Neutrophil (primary cell): ENCODE measurements around the gene MEGF8.

Experiments used
- H3K27ac ChIP-seq: fragments of 200-600 bp; sonication (generic); 2 replicates; pipeline ENCODE4 v1.5.1; 2016; ENCODE audit warnings: mild to moderate bottlenecking, moderate library complexity
- H3K27me3 ChIP-seq: fragments of 200-600 bp; sonication (generic); 2 replicates; pipeline ENCODE4 v1.6.0; 2016; ENCODE audit warnings: mild to moderate bottlenecking
- H3K36me3 ChIP-seq: fragments of 200-600 bp; sonication (generic); 2 replicates; pipeline ENCODE4 v1.5.1; 2017
- H3K4me1 ChIP-seq, 2 experiments: fragments of 200-600 bp in 1 of 2; sonication (generic) in 1 of 2; 1 replicate in 1 of 2; 2 replicates in 1 of 2; pipeline versions ENCODE4 v1.5.1 to v1.6.1; 2013 to 2016; ENCODE audit warnings: low read depth in 1 of 2, low read length in 1 of 2, mild to moderate bottlenecking in 1 of 2, moderate library complexity in 1 of 2; ENCODE audit not compliant: control insufficient read depth in 1 of 2, insufficient read depth in 1 of 2
- H3K4me3 ChIP-seq, 2 experiments: fragments of 200-600 bp in 1 of 2; sonication (generic) in 1 of 2; 1 replicate in 1 of 2; 2 replicates in 1 of 2; pipeline ENCODE4 v1.5.1; 2013 to 2016; ENCODE audit warnings: low read depth in 1 of 2, low read length in 1 of 2, mild to moderate bottlenecking in 1 of 2, moderate library complexity in 1 of 2
- H3K9me3 ChIP-seq: fragments of 200-600 bp; sonication (generic); 2 replicates; pipeline ENCODE4 v1.5.1; 2016
- TF ChIP-seq, protein P1 (sequence below): fragments of 200-600 bp; sonication (generic); IDR thresholded peaks from 2 replicates; pipeline ENCODE4 v1.5.1; 2016; ENCODE audit warnings: antibody characterized with exemption

Gene MEGF8

DNA sequence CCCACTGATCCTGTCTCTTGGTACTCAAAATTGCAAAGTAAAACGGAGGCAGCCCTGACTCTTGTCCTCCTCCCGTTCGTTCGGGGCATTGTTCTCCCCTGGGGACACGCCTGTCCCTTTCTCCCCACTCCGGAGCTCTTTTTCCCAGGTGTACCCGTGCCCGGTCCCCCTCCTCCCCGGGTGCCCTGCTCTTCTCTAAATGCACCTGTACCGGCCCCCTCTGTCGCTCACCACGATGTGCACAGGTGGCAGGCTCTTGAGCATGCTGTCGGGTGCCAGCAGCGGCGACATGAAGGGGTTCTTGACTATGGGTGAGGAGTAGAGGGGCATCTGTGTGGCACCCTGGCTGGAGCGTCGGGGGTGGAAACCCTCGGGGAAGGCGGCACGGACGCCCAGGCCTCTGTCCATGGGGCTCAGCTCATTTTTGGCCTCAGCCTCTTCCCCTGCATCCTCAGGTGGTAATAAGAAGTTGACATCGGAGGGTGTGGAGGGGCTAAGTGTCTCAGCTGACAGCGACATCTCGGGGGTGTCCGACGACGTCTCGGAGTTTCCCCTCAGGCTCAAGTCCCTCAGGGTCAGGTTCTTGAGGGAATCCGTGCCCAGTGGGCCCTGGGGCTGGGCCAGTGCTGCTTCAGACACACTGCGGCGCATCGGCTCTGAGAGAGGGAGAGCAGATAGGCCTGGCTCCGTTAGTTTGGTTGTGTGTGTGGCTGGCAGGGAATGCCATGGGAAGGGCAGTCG lies 77.1 kb downstream of the MEGF8 start:
- H3K4me3 ChIP-seq, result no peak overlapping the region
- peaks cover 14 to 17% of the 10 kb centered on the region in 2 experiments for H3K4me1 ChIP-seq
- TF ChIP-seq, protein P1, sequence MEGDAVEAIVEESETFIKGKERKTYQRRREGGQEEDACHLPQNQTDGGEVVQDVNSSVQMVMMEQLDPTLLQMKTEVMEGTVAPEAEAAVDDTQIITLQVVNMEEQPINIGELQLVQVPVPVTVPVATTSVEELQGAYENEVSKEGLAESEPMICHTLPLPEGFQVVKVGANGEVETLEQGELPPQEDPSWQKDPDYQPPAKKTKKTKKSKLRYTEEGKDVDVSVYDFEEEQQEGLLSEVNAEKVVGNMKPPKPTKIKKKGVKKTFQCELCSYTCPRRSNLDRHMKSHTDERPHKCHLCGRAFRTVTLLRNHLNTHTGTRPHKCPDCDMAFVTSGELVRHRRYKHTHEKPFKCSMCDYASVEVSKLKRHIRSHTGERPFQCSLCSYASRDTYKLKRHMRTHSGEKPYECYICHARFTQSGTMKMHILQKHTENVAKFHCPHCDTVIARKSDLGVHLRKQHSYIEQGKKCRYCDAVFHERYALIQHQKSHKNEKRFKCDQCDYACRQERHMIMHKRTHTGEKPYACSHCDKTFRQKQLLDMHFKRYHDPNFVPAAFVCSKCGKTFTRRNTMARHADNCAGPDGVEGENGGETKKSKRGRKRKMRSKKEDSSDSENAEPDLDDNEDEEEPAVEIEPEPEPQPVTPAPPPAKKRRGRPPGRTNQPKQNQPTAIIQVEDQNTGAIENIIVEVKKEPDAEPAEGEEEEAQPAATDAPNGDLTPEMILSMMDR, result no peak
- peaks cover 50% of the 10 kb centered on the region for H3K36me3 ChIP-seq
- H3K27me3 ChIP-seq, result peaks cover 13% of the 10 kb centered on the region
- no peaks in the 10 kb centered on the region for H3K9me3 ChIP-seq
- H3K27ac ChIP-seq, result no peak overlapping the region

DNA sequence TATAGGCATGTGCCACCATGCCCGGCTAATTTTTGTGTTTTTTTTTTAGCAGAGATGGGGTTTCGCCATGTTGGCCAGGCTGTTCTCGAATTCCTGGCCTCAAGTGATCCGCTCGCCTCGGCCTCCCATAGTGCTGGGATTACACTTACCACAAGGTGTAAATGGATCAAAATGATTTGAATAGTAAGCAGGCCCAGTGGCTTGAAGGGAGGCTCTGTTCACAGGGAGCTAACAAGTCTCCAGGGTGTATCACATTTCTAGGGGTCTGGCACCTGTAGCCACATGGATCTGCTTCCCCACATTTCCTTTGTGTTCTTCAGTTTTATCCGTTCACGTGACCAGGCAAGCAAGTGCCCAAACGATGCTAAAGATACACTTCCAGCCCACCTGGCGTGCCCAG lies 78.2 kb downstream of the MEGF8 start:
- Histone ChIP-seq H3K36me3 (peaks cover 61% of the 10 kb centered on the region), H3K4me1 (peaks cover 9 to 13% of the 10 kb centered on the region in 2 experiments), H3K27me3 (peaks cover 13% of the 10 kb centered on the region), H3K9me3 (no peaks in the 10 kb centered on the region), H3K27ac (no peak overlapping the region), H3K4me3 (no peak overlapping the region)
- TF ChIP-seq, protein P1, result no peak

DNA sequence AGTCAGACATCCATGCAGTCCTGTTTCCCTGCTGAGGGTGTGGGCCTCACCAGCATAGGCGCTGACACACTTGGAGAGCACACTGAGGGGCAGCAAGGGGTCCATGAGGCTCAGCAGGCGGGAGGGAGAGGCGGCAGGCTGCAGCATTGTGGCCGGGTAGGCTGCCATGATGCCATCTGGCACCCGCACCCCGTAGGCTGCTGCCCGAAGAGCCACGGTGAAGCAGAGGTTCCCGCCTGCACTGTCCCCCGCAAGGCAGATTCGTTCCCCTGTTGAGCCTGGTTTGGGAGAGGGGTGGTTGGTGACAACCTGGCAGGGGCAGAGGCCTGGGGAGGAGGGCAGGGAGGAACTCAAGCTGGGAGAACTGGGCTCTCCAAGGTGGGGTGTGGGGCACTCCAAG lies 80.7 kb downstream of the MEGF8 start:
- H3K4me1 ChIP-seq, result peaks cover 7 to 11% of the 10 kb centered on the region in 2 experiments
- no peak overlapping the region for H3K27ac ChIP-seq
- H3K27me3 ChIP-seq, result peaks cover 13% of the 10 kb centered on the region
- TF ChIP-seq, protein P1, result no peak
- no peaks in the 10 kb centered on the region for H3K9me3 ChIP-seq
- H3K36me3 ChIP-seq, result peaks cover 82% of the 10 kb centered on the region
- H3K4me3 ChIP-seq, result no peak overlapping the region

DNA sequence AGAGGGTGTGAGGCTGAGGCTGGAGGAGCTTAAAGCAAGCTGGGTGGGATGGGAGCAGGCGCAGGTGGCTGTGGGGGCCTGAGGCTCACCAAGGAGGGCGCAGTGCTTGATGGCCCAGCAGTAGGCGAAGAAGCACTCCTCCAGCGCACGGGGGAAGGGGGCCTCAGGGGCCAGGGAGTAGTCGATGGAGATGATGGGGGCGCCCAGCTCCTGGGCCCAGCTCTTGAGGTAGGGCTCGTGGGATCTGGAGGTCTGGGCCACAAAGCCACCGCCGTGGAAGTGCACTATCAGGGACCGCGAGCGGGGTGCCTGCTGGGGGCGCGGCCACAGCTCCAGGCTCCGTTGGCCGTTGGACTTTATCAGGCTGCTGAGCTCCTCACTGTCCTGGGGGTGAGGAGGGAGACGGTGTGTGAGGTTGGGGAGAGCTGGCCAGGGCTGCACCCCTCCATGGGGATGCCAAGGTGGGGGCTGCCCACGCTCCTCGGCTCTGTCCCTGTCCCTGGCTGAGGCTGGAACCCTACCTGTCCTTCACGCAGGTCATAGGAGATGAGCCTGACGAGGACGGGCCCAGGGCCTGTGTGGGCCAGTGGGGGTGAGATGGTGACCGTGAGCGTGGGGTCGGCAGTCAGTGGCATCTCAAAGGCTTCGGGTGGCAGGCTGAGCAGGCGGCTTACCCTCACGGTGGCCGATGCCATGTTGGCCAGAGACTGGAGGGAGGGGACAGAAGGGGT lies 81.8 kb downstream of the MEGF8 start:
- no peak overlapping the region for H3K4me3 ChIP-seq
- no peaks in the 10 kb centered on the region for H3K9me3 ChIP-seq
- no peaks in the 10 kb centered on the region for H3K4me1 ChIP-seq
- peaks cover 82% of the 10 kb centered on the region for H3K36me3 ChIP-seq
- H3K27ac ChIP-seq, result no peak overlapping the region
- H3K27me3 ChIP-seq, result peaks cover 3% of the 10 kb centered on the region
- TF ChIP-seq, protein P1, result no peak

DNA sequence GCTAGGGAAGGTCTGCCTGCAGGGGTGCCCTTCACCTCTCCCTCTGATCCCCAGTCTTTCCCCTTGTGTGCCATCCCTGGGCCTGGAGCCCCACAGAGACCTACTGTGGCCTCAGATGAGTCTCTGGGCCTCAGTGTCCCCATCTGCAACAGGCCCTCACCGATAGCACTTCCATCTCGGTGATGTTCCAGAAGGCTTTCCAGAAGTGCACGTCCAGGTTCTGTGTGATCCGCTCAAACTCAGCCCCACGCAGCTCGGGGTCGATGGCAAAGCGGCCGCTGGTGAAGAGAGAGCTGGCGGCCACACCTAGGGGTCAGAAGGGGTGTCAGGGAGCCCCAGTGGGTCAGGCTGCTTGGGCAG lies 82.4 kb downstream of the MEGF8 start:
- peaks cover 77% of the 10 kb centered on the region for H3K36me3 ChIP-seq
- no peak overlapping the region for H3K4me3 ChIP-seq
- H3K4me1 ChIP-seq, result no peaks in the 10 kb centered on the region
- H3K27ac ChIP-seq, result no peak overlapping the region
- TF ChIP-seq, protein P1, result no peak
- no peaks in the 10 kb centered on the region for H3K9me3 ChIP-seq
- no peaks in the 10 kb centered on the region for H3K27me3 ChIP-seq
